ENCODE data around the gene PCGF3. TPM values are rescaled to one million over a fixed set of nuclear protein-coding genes. Genes with fewer than 3 reads are reported as not detected.
"Not testable (repeated sequence)": the region's sequence is repeated elsewhere in the genome, so short reads cannot be mapped to it uniquely, and the experiment has no call there.

The PCGF3 gene
- total RNA-seq, 1 donor from 2014 or later = 63.3 TPM

DNA sequence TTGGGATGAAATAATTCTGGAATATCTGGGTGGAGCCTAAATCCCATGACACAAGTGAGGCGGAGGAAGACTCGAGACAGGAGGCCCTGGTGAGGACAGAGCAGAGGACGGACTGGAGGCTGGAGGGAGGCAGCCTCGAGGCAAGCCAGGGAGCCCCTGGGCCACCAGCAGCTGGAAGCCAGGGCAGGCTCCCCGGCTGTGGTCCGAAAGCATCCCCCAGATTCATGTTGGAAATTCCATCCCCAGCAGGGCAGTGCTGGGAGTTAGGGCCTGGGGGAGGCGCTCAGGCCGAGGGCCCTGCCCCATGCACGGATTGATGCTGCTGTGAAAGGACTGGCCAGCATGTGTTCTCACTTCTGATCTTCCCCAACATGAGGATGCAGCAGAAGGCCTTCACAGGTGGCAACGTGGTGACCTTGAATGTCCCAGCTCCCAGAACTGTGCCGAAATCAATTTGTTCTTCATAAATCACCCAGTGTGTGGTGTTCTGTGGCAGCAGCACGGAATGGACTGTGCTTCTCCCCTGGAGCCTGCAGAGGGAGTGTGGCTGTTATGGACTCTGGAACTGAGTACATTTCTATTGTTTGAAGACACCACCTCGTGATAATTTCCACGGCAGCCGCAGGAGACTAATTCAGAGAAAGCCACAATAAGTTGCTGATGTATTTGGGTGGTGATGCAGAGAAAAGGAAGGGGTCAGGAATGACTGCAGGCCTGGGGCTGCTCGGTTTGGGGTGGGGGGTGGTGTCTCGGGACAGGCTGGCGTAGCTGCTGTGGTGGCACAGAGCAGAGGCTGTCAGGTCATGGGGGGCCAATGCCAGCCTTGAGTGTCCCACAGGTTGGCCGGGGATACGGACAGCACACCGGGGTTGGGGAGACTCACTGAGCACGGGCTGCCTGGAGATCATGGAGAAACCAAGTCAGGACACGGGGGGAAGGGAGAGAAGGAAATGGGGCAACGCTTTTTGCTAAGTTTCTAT lies 56.9 kb downstream of the PCGF3 start:
- no peak for DNase-seq (ENCODE audit: low spot score)

DNA sequence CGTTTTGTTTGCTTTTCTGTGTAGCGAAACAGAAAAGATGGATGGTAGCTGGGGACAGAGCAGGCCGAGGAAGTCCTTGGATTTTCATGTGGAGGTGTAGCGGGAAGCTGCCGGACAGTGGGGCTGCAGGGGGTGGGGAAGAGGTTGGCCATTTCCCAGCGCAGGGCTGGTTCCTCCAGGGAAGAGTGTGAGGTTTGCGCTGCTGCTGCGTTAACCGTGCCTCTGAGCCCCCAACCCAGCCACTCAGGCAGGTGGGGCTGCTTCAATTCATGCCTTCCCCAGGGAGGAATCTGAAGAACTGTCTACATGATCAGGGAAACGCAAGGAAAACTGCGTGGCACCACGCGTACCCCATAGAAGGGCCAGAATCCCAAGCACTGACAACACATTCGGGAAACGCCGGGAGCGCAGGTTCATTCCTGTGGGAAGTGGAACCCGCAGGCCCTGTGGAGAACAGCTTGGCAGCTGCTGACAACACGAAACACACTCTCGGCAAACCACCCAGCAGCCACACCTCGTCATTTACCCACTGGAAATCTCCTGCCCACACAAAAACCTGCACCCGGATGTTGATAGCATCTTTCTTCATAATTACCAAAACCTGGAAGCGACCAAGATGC lies 57.7 kb downstream of the PCGF3 start:
- DNase-seq (ENCODE audit: low spot score) = no peak

DNA sequence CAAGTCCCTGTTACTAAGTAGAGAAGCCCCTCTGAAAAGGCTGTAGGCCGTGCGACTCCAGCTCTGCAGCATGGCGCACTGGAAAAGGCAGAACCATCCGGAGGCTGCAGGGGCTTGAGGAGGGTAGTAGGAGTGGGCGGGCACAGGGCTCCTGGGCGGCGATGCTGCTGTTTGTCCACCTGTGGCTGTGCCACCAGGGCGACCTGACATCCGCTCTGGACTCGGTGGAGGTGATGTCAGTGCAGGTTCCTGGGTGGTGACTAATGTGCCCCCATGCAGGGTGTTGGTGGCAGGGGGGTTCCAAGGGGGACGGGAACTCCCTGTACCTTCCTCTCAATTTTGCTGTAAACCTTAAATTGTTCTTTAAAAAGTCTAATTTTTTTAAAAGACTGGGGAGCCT lies 58.3 kb downstream of the PCGF3 start:
- no peak for DNase-seq (ENCODE audit: low spot score)

DNA sequence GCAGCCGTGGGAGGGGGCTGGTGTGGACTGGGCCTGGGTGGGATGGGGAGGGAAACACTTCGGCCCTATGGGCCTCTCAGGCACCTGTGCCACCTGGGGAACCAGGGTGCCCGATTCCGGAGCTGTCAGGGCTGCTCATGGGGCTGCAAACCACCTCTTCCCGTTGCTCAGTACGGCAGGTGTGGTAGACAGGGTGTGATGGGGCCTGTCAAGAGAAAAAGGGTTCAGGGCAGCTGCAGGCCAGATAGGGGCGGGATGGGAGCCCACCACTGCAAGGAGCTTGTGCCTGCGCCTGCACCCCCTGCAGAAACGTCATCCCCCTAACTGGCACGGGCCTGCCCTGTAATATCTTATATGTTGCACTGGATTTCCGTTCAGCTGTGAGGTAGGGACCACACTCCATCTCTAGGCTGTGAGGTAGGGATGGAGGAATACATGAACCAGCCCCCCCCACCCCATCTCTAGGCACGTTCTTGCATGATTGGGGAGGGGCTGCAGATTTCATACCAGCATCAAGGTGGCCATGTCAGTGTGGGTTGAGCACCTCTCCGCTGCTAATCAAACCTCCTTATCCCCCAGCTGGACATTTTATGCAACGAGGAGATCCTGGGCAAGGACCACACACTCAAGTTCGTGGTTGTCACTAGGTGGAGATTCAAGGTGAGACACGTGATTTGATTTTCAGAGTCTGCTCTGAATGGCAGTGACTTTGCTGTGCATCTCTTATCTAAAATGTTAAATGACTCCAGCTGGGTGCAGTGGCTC lies 59.0 kb downstream of the PCGF3 start:
- no peak for DNase-seq (ENCODE audit: low spot score)

DNA sequence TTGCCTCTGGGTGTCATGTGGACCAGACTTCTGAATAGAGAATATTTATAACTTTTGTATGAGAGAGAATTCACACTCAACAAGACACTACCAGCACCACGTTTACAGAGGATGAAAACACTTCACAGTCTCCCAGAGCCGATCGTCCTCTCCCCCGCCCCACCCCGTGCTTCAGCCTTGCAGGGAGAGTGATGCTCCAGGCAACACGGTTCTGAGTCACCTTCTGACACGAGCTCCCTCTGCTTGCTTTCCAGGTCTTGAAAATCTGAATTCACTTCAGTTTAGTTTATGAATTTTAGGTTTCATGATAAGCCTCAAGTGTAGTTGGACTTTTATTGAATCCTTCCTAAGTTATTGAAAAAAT lies 60.5 kb downstream of the PCGF3 start:
- no peak for DNase-seq (ENCODE audit: low spot score)

DNA sequence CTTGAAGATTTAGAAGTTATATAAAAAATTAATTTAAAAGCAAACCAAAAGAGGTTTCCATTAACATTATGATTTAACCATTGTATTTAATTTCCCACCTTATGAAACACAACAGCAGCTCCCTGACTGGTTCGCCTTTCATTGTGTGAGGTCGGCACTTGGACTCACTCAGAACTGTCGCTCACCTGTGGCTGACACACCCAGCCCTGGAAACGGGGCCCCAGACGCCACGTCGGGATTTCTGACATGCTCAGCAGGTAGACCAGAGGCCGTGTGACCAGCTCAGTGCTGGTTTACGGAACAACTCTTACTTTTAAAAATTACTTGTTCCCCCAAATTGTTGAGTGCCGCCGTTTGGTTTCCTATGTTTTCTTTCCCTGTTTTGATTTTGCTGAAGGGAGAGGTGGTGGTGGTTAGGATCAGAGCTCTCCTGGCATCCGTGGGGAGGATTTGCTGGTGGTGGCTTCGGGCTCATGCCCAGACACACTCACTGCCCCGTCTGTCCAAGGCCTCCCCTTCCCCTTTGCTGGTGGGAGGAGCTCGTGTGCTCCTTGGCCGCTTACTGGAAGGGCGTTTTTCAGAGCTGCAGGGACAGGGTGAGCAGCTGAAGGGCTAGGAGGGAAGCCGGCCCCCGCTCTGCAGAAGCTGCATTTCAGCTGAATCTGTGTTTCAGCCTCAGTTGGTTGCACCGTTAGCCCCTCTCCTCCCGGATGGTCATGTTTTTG lies 61.1 kb downstream of the PCGF3 start:
- no peak for DNase-seq (ENCODE audit: low spot score)

DNA sequence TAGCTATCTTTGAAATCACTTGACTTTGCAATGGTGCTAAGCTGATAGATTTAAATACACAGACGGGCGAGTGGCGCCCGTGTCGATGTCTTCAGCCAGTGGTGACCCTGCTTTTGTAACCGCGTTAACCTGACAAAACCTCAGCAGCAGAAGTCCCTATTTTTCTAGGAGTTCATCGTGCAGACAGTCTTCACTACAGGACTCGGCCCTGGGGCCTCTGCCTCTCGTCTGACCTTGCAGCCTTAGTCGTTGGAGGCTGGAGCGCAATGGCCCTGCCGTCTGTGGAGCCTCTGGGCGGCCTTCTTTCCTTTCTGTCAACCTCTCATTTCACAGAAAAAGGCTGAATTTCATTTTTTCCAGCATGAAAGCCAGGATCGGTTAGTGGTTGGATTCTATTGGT lies 62.4 kb downstream of the PCGF3 start:
- no peak for DNase-seq (ENCODE audit: low spot score)

DNA sequence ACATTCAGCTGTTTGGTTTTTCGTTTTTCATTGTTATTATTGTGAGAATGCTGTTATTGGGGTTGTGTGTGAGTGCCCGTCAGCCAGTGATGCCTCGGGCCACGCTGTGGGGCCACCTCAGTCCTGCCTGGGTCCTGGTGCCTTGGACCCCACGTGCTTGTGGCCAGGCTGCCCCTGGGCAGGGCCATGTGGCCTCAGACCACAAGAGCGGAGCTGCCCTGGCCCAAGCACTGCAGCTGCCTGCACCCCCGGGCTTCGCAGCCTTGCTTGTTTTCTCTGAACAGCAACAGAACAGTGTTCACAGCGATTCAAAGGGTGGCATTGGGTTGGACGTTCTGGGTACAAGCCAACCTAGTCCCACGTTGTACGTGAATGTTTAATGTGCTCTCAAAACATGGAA lies 63.4 kb downstream of the PCGF3 start:
- no peak for DNase-seq (ENCODE audit: low spot score)

DNA sequence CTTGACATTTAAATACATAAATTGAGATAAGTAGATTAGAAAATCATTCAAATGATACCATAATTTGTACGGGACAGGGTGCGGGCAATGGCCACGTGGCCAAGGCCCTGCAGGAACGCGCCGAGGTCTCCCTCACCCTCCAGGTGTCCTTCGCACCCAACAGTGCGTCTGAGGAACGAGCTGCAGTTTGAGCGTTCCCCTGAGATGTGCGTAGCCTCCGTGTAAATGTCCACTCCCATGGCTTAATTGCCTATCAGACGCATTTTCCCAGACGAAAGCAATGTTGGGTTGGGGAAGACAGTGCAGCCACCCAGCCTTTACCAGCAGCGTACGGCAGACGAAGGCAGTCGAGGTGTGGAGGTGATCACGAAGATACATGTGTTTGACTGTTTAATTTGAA lies 63.9 kb downstream of the PCGF3 start:
- DNase-seq (ENCODE audit: low spot score) = no peak

DNA sequence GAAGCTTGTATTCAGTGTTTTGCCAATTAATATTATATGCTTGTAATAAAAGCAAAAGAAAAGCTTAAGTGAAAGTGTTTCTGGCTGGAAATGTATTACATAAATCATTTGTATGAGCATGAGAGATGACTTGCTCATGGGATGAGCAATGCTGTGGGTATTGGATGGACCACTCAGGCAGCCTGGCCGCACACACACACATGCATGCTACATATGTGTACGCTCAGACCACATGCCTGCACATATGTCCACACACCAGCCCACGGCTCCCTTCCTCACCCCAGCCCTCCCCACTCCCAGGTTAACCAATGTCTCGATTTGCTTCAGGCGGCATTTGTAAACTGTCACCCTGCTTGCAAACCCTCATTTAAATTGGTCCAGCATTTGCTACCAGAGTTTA lies 64.4 kb downstream of the PCGF3 start:
- no peak for DNase-seq (ENCODE audit: low spot score)

DNA sequence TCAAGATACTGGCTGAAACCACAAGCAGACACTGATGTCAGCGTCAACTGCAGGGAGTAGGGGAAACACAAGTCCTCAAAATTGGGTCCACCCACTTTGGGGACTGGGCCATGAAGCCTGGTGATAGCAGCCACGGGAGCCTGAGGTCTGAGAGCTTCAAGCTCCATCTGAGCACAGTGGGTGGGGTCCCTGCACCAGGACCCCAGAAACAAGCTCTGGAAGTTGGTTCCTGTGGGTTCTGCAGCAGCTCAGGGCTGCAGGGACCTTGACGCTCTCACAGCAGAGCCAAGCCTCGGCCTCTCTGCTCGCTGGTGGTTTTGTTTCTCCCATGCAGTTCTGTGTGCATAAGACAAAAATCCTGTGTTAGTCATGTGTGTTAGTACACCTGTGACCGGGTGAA lies 65.8 kb downstream of the PCGF3 start:
- no peak for DNase-seq (ENCODE audit: low spot score)

DNA sequence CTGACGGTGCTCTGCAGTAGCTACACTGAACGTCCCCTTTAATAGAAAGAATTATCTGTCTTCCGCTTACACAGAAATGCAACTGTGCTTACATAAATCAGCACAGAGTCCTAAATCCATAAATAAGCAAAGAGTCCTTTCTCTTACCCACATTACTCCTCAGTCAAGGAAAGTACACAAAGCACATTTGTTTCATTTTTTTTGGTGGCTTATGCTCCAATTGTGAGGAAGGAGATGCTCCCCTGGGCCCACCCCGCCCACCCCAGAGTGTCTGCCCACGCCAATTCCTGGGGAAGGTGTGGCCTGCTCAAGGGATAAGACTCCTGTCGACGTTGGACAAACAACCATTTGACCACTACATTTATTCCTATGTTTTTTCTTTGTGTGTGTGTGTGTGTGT lies 66.5 kb downstream of the PCGF3 start:
- no peak for DNase-seq (ENCODE audit: low spot score)

DNA sequence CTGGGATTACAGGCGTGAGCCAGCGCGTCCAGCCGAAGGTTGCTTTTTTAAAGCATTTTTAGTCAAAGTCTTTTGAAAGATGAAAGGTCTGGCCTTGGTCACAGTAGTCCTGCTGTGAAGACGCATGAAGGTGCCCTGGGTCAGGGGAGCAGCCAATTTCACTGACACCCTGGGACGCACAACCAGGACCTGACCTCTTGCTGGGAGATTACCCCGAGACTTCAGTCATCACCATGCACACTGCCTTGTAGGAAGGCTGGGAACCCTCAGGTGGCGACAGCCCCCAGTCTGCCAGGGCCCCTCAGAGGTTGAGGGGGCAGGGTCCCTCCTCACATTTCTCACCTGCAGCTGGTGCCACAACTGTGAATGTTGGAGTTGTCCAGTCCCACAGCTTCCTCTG lies 67.1 kb downstream of the PCGF3 start:
- no peak for DNase-seq (ENCODE audit: low spot score)

DNA sequence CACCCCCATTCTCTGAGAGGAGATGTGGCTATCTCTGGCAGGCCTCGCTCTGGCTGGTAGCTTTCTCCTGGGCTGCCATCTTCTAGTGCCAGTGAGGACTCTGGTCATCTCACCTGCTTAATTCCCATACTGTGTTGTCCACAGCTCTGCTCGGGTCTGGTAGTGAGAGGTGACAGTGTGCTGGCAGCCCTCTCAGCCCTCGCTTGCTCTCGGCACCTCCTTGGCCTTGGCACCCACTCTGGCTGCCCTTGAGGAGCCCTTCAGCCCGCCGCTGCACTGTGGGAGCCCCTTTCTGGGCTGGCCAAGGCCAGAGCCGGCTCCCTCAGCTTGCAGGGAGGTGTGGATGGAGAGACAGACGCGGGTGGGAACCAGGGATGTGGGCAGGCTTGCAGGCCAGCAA lies 67.6 kb downstream of the PCGF3 start:
- DNase-seq (ENCODE audit: low spot score) = no peak

DNA sequence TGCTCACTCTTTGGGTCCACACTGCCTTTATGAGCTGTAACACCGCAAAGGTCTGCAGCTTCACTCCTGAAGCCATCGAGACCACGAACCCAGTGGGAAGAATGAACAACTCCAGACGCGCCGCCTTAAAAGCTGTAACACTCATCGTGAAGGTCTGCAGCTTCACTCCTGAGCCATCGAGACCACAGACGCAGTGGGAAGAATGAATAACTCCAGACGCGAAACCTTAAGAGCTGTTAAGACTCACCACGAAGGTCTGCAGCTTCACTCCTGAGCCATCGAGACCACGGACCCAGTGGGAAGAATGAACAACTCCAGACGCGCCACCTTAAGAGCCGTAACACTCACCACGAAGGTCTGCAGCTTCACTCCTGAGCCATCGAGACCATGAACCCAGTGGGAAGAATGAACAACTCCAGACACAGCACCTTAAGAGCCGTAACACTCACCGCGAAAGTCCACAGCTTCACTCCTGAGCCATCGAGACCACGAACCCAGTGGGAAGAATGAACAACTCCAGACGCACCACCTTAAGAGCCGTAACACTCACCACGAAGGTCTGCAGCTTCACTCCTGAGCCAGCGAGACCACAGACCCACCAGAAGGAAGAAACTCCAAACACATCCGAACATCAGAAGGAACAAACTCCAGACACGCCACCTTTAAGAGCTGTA lies 68.9 kb downstream of the PCGF3 start:
- DNase-seq (ENCODE audit: low spot score) = not testable (repeated sequence)

DNA sequence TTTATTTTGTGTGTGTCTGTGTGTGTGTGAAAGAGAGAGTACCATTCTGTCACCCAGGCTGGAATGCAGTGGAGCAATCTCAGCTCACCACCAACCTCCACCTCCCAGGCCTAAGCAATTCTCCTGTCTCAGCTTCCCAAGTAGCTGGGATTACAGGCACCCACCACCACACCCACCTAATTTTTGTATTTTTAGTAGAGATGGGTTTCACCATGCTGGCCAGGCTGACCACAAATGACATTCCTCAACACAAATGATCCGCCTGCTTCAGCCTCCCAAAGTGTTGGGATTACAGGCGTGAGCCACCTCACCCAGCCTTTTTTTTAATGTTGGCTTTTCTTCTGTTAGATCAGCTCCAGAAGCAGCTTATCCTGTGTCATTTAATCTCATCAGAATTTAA lies 69.9 kb downstream of the PCGF3 start:
- not testable (repeated sequence) for DNase-seq (ENCODE audit: low spot score)

DNA sequence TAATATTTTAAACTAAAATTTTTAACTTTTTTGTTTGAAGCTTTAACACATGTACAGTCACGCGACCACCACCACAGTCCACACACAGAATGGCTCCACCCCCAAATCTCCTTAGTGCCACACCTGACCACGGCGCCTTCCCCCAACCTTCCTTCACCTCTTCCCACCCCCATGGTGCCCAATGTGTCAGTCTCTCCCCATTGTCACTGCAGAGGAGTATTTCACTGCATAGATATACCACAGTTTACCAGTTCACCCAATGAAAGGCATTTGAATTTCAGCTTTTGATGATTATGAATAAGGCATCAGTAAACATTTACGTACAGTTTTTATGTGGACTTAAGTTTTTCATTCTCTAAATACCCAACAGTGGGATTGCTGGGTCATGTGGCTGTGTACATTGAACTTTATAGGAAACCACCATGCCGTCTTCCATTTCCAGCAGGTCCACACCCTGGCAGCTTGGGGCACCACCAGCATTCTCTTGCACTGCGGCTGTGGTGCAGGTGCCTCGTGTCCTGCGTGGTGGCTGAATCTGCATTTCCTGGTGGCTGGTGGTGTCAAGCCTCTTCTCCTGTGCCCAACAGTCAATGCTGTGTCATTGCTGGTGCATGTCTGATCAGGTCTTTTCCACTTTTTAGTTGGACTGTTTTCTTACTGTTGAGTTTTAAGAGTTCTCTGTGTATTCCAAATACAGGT lies 71.3 kb downstream of the PCGF3 start:
- DNase-seq (ENCODE audit: low spot score) = no peak

DNA sequence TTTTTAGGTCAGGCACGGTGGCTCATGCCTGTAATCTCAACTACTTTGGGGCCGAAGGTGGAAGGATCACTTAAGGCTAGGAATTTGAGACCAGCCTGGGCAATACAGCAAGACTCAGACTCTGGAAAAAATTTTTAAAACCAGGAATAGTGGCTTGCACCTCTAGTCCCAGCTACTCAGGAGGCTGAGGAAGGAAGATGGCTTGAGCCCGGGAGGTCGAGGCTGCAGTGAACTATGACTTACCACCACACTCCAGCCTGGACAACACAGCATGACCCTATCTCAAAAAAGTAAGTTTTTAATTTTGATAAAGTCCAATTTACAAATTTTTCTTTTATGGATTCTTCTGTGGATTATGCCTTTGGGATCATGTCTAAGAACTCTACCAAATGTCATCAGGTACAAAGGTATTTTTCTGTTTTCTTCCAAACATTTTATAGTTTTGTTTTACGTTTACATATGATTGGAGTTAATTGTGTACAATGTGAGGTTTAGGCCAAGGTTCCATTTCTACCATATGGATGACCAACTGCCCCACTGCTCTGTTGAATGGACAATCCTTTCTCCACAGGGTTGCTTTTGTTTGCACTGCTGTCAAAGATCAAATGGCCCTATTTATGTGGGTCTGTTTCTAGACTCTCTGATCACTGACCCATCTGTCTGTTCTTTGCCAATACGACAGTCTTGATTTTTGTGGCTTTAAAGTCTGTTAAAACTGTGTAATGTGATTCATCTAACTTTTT lies 72.1 kb downstream of the PCGF3 start:
- no peak for DNase-seq (ENCODE audit: low spot score)

DNA sequence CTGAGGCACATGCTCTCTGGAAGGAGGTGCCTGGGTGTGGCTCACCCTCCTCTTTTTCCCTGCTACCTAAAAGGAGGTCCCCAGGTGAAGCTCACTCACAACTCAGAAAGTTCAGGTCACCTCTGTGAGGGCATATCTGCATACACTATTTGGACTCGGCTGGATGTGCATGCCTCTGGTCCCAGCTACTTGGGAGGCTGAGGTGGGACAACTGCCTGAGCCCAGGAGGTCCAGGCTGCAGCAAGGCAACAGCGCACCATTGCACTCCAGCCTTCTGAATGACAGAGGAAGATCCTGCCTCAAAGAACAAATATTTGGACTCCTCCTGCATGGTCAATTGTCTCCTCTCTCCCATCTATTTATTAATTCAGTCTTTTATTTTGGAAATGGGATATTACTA lies 73.9 kb downstream of the PCGF3 start:
- DNase-seq (ENCODE audit: low spot score) = no peak

DNA sequence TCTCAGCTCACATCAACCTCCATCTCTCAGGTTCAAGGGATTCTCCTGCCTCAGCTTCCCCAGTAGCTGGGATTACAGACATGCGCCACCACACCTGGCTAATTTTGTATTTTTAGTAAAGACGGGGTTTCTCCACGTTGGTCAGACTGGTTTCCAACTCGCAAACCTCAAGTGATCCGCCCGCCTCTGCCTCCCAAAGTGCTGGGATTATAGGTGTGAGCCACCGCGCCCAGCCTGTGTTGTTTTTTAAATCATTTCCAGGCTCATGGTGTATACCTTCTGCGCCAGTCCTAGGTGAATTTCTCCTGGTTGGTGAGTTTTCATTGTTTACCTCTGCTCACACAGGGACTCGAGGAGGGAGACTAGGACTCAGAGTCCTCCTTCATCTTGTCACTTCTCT lies 74.6 kb downstream of the PCGF3 start:
- not testable (repeated sequence) for DNase-seq (ENCODE audit: low spot score)

Data from ureter (tissue), 1 donor.